ENCODE data around the gene RB1. TPM values are rescaled to one million over a fixed set of nuclear protein-coding genes. Genes with fewer than 3 reads are reported as not detected.

The RB1 gene
- total RNA-seq, 2 donors from 2014 or later, result 26.5 to 48.1 TPM

DNA sequence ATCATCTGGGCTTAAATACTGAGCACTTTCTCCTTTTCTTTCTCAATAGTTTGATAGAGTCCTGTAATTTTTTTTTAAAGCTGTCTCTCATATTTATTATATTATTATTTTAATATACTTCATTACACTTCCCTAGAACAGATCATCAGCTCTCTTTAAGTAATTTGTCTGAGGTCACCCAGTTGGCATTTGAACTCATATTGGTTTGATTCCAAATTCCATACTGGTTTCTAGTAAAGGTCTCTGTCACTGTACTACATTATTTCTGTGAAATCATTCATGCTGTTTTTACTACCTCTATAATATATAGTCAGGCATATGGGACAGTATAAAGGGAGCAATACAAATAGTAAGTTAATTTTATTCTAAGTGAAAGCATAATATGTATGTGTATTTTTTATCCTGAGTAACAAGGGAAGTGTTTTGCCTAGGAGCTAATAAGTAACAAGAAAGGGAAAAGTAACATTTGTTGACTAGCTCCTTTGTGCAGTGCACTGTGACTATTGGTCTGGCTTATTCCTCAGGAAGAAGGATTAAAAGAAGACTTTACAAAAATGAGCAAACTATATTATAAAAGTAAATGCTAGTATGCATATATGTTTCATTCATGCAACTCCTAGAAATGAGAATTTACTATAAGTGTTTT is 95.0 kb downstream of the RB1 start:
- Histone ChIP-seq H3K27me3 (replicated peaks; ENCODE audit: insufficient read depth) (no peaks in the 10 kb centered on the region), H3K27ac (peak overlapping the region; percentile 9 to 84), H3K9me3 (peaks cover 4% of the 10 kb centered on the region), H3K36me3 (peaks cover 3% of the 10 kb centered on the region), H3K4me3 (no peak overlapping the region), H3K4me1 (ENCODE audit: control insufficient read depth in 1 of 2, low read depth in 2 of 2) (peaks cover 49 to 58% of the 10 kb centered on the region in 2 donors)
- ATAC-seq (ENCODE audit: insufficient number of reproducible peaks, low FRiP score, low read depth), result no peak
- DNase-seq (ENCODE audit: low spot score), result no peak
- TF ChIP-seq, protein P1, sequence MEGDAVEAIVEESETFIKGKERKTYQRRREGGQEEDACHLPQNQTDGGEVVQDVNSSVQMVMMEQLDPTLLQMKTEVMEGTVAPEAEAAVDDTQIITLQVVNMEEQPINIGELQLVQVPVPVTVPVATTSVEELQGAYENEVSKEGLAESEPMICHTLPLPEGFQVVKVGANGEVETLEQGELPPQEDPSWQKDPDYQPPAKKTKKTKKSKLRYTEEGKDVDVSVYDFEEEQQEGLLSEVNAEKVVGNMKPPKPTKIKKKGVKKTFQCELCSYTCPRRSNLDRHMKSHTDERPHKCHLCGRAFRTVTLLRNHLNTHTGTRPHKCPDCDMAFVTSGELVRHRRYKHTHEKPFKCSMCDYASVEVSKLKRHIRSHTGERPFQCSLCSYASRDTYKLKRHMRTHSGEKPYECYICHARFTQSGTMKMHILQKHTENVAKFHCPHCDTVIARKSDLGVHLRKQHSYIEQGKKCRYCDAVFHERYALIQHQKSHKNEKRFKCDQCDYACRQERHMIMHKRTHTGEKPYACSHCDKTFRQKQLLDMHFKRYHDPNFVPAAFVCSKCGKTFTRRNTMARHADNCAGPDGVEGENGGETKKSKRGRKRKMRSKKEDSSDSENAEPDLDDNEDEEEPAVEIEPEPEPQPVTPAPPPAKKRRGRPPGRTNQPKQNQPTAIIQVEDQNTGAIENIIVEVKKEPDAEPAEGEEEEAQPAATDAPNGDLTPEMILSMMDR (IDR thresholded peaks at IDR 0.05), result no peak

DNA sequence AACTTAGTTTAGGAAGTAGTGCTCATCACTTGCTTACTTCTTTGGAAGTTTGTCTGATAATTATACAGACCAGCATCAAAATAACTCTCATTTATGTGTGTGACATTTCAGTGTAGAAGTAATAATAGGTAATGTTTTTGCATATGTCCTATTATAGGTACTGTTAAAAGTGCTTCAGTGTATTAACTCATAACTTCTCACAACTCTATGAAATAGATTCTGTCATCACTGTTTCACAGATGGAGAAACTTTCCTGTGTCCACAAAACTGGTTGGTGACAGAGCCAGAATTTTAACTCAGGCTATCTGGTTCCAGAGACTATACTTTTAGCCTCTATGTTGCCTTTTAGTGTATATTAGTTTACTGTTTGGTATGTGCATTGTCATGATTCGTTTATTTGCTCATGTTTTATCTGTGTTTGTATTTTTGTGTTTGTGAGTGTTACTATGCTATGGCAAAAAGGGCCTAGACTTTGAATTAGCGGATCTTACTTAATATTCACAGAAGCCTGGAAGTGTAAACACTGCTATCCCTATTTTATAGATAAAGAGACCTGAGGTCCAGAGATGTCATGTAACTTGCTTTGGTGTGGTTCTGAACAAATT is 96.6 kb downstream of the RB1 start:
- H3K9me3 ChIP-seq, result peaks cover 4% of the 10 kb centered on the region
- DNase-seq (ENCODE audit: low spot score) (no peak), ATAC-seq (ENCODE audit: insufficient number of reproducible peaks, low FRiP score, low read depth) (no peak)
- H3K36me3 ChIP-seq, result no peaks in the 10 kb centered on the region
- H3K4me1 ChIP-seq (ENCODE audit: control insufficient read depth in 1 of 2, low read depth in 2 of 2), result peaks cover 49 to 73% of the 10 kb centered on the region in 2 donors
- peak overlapping the region; percentile 21 for H3K4me3 ChIP-seq
- H3K27me3 ChIP-seq (replicated peaks; ENCODE audit: insufficient read depth), result no peaks in the 10 kb centered on the region
- TF ChIP-seq, protein P1 (IDR thresholded peaks at IDR 0.05), result no peak
- H3K27ac ChIP-seq, result peak overlapping the region; percentile 67 to 84

DNA sequence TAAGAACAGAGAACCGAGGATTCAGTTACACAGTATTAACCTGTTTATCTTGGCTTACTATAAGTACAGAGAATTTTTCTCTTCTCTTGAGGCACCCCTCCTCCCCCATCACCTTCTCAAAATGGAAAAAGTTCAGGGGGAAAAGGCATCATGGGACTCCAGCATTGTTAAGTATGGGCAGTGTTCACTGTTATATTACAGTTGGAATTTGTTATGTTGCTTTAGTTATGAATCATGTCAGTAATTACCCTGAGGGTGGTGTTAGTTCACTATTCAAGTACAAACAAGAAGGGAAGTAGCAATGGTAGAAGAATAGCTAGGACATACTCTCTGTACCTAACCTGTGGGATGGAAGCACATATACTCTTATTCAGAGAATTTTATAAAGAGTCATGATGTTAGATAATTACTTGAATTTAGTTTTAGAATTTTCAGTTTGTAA is 97.3 kb downstream of the RB1 start:
- Histone ChIP-seq H3K27ac (peak overlapping the region; percentile 78 to 84), H3K4me3 (peak overlapping the region; percentile 21), H3K4me1 (ENCODE audit: control insufficient read depth in 1 of 2, low read depth in 2 of 2) (peaks cover 51 to 79% of the 10 kb centered on the region in 2 donors), H3K9me3 (peaks cover 2% of the 10 kb centered on the region), H3K36me3 (no peaks in the 10 kb centered on the region), H3K27me3 (replicated peaks; ENCODE audit: insufficient read depth) (no peaks in the 10 kb centered on the region)
- DNase-seq (ENCODE audit: low spot score) (no peak), ATAC-seq (ENCODE audit: insufficient number of reproducible peaks, low FRiP score, low read depth) (peak; percentile 73)
- TF ChIP-seq, protein P1 (IDR thresholded peaks at IDR 0.05), result no peak

DNA sequence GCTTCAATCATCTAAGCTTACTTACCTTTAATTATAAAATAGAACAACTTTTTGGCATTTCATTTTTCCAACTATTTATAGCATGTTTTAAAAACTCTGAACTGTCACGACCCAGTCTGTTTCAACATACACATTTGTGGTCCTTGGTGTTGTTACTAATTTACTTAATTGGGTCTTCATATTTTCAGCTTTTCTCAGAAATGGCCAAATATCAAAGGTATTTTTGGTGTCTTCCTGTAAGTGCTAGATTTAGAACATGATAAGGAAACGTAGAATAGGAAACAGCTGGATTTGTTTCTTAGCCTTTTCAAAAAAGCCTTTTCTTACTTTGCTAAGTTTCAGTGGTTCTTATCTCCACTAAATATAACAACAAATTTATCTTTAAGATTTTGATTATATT is 97.9 kb downstream of the RB1 start:
- Histone ChIP-seq H3K4me1 (ENCODE audit: control insufficient read depth in 1 of 2, low read depth in 2 of 2) (peaks cover 53 to 80% of the 10 kb centered on the region in 2 donors), H3K4me3 (peak overlapping the region; percentile 21), H3K9me3 (no peaks in the 10 kb centered on the region), H3K27me3 (replicated peaks; ENCODE audit: insufficient read depth) (no peaks in the 10 kb centered on the region), H3K27ac (peak overlapping the region; percentile 78 to 84), H3K36me3 (no peaks in the 10 kb centered on the region)
- DNase-seq (ENCODE audit: low spot score) (no peak), ATAC-seq (ENCODE audit: insufficient number of reproducible peaks, low FRiP score, low read depth) (no peak)
- TF ChIP-seq, protein P1 (IDR thresholded peaks at IDR 0.05), result no peak

DNA sequence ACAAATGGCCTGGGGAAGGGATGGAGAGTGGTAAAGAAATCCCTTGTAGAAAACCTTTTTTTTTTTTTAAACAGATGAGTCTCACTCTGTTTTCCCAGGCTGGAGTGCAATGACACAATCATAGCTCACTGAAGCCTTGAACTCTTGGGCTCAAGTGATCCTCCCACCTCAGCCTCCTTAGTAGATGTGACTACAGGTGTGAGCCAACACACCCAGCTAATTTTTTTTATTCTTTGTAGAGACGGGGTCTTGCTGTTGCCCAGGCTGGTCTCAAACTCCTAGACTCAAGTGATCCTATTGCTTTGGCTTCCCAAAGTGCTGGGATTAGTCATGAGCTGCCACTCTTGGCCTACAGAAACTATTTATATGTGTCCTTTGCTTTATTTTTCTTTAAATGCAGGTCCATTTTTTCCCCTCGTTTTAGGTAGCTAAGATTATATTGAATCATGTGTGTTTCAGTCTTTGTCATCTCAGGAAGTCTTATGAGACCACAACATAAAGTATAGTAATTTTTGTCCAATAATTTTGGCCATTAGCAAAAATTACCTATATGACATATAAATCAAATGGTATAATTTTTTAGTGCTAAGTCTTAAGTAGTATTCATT is 98.9 kb downstream of the RB1 start:
- TF ChIP-seq, protein P1 (IDR thresholded peaks at IDR 0.05), result no peak
- Histone ChIP-seq H3K27me3 (replicated peaks; ENCODE audit: insufficient read depth) (no peaks in the 10 kb centered on the region), H3K4me1 (ENCODE audit: control insufficient read depth in 1 of 2, low read depth in 2 of 2) (peaks cover 54 to 86% of the 10 kb centered on the region in 2 donors), H3K27ac (peak overlapping the region; percentile 71 to 78), H3K9me3 (no peaks in the 10 kb centered on the region), H3K36me3 (no peaks in the 10 kb centered on the region), H3K4me3 (no peak overlapping the region)
- no peak for ATAC-seq (ENCODE audit: insufficient number of reproducible peaks, low FRiP score, low read depth)
- no peak for DNase-seq (ENCODE audit: low spot score)
